NCI-H1417 treated with DMSO at 0.1 percent for 48 hours (cell line): ENCODE measurements around the gene ADAMTS7.
"Not testable (repeated sequence)": the region's sequence is repeated elsewhere in the genome, so short reads cannot be mapped to it uniquely, and the experiment has no call there.

Experiments used
- DNase-seq: peaks from one replicate; lab custom pipeline; 2025; lab: John Stamatoyannopoulos, UW

The ADAMTS7 gene

GRCh38 chr15:78831229-78832207, 20.3 kb upstream of the ADAMTS7 start:
- DNase-seq, result no peak

- no peak for DNase-seq
Measured at GRCh38 chr15:78830514-78831228, 19.4 kb upstream of the ADAMTS7 start.

DNA sequence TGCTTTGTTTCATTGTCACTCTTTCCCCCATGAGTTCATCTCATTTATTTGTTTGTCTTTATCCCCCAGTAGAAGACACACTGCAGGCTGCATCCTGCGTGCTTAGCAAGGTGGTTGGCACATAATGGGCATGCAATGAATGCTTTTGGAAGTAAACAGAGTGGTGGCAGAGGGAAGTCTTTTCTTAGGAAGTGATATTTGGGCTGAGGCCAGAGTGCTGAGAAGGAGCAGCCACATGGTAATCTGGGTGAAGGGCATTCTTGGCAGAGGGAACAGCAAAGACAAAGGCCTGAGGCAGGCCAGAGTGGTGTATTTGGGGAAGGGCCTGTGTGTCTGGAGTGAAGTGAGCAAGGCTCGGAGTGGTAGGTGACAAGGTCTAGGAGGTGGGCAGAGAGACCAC, 17.7 kb upstream of the ADAMTS7 start:
- no peak for DNase-seq

- no peak for DNase-seq
Measured at GRCh38 chr15:78822514-78822913, 11.2 kb upstream of the ADAMTS7 start.

DNA sequence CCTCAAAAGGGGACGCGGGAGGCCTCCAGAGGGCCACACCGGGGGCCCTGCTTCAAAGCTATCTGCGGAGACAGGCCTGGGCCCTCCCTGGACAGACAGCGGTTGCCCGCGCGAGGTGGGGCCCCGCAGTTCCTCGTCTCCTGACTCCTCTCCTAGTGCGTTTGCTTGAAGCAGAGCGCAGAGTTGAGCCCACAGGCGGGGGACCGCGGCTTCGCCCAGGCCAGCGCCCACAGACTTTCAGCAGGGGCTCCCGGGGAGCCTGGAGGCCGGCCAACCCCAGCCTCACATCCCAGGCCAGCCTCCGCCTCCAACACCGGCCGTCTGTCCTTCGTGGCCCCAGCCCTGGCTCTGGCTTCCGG, 540 bp upstream of the ADAMTS7 start:
- DNase-seq, result no peak

GRCh38 chr15:78810362-78811123, 721 bp downstream of the ADAMTS7 start:
- DNase-seq, result no peak

DNA sequence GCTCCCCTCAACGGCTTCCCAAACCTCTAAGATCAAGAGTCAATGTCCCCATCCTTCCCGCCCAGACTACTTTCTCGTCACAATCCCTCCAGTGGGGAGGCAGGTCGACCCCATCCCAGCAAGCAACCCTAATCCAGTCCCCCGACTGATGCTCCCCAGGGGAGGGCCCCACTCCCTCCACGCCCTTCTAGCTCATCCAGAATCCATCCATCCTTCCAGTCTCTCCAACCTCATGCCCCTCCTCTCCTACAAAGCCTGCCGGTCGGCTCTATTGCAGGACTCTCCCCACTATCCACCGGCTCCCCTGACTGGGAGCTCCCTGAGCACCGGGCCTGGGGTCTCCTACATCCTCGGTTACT, 1.3 kb downstream of the ADAMTS7 start:
- DNase-seq, result no peak

DNA sequence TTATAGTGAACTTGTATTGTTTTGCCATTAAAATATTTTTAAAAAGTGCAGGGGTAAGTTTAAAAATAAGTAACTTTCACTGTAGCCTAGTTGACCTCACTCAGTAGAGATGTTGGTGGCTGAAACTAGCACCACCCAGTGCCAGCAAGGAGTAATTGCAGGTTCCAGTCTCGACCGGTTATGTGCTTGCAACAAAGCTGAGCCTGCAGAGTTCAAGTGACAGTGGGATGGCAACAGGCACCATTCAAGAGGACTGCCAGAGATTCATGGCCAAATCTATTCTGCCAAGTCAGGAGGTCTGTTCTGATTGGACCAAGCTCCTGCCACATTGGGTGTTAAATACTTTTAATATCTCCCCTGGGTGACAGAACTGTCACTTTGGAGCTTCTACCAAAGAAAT, 2.7 kb downstream of the ADAMTS7 start:
- no peak for DNase-seq

GRCh38 chr15:78807359-78807758, 3.9 kb downstream of the ADAMTS7 start:
- no peak for DNase-seq

- peak; percentile 16 for DNase-seq
Measured at GRCh38 chr15:78804391-78804792, 6.9 kb downstream of the ADAMTS7 start.

DNA sequence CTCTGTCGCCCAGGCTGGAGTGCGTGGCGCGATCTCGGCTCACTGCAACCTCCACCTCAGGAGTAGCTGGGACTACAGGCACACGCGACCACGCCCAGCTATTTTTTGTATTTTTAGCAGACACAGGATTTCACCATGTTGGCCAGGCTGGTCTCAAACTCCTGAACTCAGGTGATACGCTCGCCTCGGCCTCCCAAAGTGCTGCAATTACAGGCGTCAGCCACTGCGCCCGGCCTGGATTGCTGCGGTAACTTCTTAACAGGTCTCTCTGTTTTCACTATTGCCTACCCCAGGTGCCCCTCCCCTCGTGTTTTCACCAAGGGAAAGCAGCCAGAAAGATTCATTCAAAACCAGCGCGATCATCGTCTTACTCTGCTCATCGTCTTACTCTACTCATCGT, 10.5 kb downstream of the ADAMTS7 start:
- no peak for DNase-seq

DNA sequence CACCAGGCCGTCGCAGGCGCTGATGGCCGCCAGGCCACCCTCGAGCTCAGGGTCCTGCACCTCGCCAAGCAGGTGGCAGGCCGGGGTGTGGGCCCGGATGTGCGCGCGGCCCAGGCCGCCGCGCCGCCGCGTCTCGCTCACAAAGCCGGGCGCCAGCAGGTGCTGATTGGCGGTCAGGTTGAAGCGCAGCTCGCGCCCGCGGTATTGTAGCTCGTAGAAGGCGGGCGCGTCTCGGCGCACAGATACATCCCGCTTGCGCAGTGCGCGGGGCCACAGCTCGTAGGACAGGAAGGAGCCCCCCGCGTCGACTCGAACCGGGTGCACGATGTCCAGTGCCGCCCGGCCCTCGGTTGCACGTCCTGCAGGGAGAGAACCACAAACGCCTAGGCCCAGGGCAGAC, 11.1 kb downstream of the ADAMTS7 start:
- DNase-seq, result no peak

DNA sequence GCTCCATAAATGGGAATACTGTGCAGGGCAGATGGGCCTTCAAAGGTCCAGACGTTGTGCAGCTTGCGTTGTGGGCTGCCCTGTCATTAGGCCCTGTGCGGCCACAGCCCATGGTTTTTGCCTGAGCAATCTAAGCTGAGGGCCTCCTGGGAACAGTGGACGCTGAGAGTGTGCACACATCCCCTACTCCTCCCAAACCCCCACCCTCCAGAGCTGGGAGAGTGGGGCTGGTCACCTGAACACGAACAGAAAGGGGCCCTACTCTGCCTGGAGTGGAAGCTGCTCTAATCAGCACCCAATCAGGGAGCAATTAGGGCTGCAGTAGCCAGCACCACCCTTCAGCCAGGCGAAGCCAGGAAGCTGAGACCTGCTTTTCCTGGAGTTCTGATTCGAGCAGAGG, 12.2 kb downstream of the ADAMTS7 start:
- DNase-seq, result not testable (repeated sequence)

DNA sequence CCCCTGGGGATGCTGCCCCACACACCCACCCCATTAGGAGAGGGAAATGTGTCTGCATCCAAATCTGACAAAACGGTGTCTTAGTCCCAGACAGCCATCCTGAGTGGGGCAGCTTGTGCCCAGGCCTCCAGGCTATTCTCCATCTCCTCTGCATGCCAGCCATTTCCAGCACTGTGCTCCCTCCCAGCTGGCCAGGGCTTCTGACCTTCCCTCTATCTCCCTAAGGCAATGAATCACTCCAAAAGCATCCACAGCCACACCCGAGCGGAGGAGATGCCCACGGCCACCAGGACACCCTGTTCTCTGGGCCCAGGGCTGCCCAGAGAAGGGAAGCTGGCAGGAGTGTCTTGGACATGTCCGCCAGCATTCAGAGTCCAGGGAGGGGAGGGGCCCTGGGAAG, 12.9 kb downstream of the ADAMTS7 start:
- DNase-seq, result not testable (repeated sequence)

DNA sequence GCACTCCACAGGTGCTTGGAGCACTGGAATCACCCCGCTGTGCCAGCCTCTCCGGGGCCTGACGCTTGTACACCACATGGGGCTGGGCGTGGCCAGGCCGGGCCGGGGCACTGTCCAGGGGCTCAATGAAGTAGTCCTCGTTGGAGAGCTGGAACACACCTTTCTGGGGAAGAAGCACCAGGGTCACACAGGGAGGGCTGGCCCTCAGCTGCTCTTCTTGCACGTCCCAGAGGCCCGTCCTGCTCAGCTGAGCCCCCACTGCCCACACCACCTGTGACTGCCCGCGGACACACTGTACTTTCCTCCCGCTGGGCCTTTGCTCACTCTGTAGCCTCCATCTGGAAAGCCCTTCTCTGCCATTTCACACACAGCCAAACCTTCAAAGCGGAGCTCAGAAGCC, 13.3 kb downstream of the ADAMTS7 start:
- DNase-seq, result no peak

DNA sequence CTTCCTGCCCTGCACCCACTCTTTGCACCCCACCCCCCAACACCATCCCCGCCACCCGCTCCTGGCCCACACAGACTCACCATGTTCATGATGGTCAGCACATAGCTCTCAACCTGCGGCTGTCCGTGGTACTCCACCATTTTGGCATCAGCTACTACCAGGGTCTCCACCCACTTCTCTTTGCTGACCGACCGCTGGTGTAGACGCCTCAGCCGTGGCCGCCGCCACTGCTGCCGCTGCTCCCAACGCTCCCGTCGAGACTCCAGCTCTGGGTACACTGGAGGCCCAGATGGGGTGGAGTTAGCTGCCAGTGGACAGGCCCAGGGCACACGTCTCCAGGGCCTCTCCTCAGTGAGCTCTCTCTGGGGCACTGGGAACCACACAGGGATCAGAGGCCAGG, 14.8 kb downstream of the ADAMTS7 start:
- no peak for DNase-seq

GRCh38 chr15:78795043-78795442, 16.2 kb downstream of the ADAMTS7 start:
- no peak for DNase-seq

GRCh38 chr15:78794446-78794845, 16.8 kb downstream of the ADAMTS7 start:
- DNase-seq, result not testable (repeated sequence)

GRCh38 chr15:78791357-78791756, 19.9 kb downstream of the ADAMTS7 start:
- DNase-seq, result no peak

GRCh38 chr15:78790027-78790426, 21.2 kb downstream of the ADAMTS7 start:
- no peak for DNase-seq

- no peak for DNase-seq
Measured at GRCh38 chr15:78789615-78790014, 21.6 kb downstream of the ADAMTS7 start.

DNA sequence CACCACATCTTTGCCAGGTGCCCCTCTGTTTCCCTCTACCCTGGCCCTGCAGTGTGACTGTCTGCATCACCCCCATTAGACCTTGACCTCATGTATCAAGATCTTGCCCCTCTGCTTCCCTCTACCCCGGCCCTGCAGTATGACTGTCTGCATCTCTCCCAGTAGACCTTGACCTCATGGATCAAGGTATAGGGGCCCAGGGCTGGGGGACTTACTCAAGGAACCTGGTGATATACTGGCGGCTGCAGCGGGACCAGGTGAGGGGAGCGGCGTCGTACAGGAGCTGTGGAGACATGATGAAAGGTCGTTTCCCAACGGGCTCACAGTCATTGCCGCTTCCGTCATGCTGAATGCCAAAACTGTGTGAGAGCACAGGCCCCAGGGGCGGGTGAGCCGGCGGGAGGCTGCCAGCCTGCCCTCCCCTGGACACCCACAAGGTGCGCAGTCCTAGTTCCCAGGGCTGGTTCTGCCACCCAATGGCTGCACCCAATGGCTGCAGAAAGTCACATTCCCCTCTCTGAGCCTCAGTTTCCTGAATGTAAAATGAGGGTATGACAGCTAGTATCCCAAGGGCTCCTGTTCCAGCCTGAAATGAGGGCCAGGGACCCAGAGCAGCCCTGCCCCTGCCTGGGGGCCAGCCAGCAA, 23.1 kb downstream of the ADAMTS7 start:
- no peak for DNase-seq
